Liver (tissue), 9 donors: ENCODE results near the gene SLC5A5. TPM values are rescaled to one million over a fixed set of nuclear protein-coding genes. Genes with fewer than 3 reads are reported as not detected.

Experiments used
- DNase-seq: peaks from one replicate; pipeline ENCODE4 v3.0.0-alpha.2; 2017; ENCODE audit warnings: low spot score
- H3K27ac ChIP-seq, 2 donors: one replicate each; pipeline ENCODE4 v1.7.0; 2013; ENCODE audit warnings: inconsistent platforms in 2 of 2, low read length in 2 of 2, control low read depth in 1 of 2, low read depth in 1 of 2, mild to moderate bottlenecking in 1 of 2
- H3K27me3 ChIP-seq, 4 donors: one replicate each; pipeline versions ENCODE4 v1.6.1 to v1.7.0; 2013; ENCODE audit warnings: low read length in 3 of 4, inconsistent platforms in 1 of 4, mild to moderate bottlenecking in 1 of 4, moderate library complexity in 1 of 4; ENCODE audit not compliant: control insufficient read depth in 4 of 4, insufficient read depth in 4 of 4
- H3K36me3 ChIP-seq, 4 donors: one replicate each; pipeline versions ENCODE4 v1.6.1 to v1.7.0; 2013; ENCODE audit warnings: low read length in 3 of 4, mild to moderate bottlenecking in 3 of 4, low read depth in 1 of 4, moderate library complexity in 1 of 4; ENCODE audit not compliant: control insufficient read depth in 4 of 4, insufficient read depth in 3 of 4
- H3K4me1 ChIP-seq, 4 donors: one replicate each; pipeline versions ENCODE4 v1.6.1 to v1.7.0; 2013; ENCODE audit warnings: low read length in 3 of 4, mild to moderate bottlenecking in 3 of 4, moderate library complexity in 1 of 4; ENCODE audit not compliant: control insufficient read depth in 4 of 4, insufficient read depth in 4 of 4
- H3K4me3 ChIP-seq, 3 donors: one replicate each; pipeline versions ENCODE4 v1.6.1 to v1.7.0; 2013; ENCODE audit warnings: low read length in 3 of 3, control low read depth in 1 of 3, low read depth in 1 of 3, mild to moderate bottlenecking in 1 of 3
- H3K9ac ChIP-seq, 2 donors: one replicate each; pipeline ENCODE4 v1.7.0; 2013; ENCODE audit warnings: low read length in 2 of 2, mild to moderate bottlenecking in 2 of 2, moderate library complexity in 2 of 2, control low read depth in 1 of 2, low read depth in 1 of 2
- H3K9me3 ChIP-seq, 4 donors: one replicate each; pipeline versions ENCODE4 v1.6.1 to v1.7.0; 2013; ENCODE audit warnings: low read length in 3 of 4; ENCODE audit not compliant: control insufficient read depth in 4 of 4
- EGR1 ChIP-seq, 2 donors: IDR thresholded peaks; 2 replicates each; pipeline ENCODE4 v1.6.1; 2016 to 2018; ENCODE audit warnings: antibody characterized with exemption in 2 of 2, low read depth in 2 of 2
- FOXA1 ChIP-seq: IDR thresholded peaks from 2 replicates; pipeline ENCODE4 v1.6.1; 2016; ENCODE audit warnings: antibody characterized with exemption
- FOXA2 ChIP-seq: IDR thresholded peaks from 2 replicates; pipeline ENCODE4 v1.6.1; 2016; ENCODE audit warnings: antibody characterized with exemption
- GABPA ChIP-seq, 2 donors: IDR thresholded peaks in 1 of 2; conservative IDR thresholded peaks in 1 of 2; 2 replicates each; pipeline ENCODE4 v1.6.1; 2016; ENCODE audit warnings: antibody characterized with exemption in 2 of 2, mild to moderate bottlenecking in 1 of 2, moderate library complexity in 1 of 2
- HNF4A ChIP-seq, 2 donors: conservative IDR thresholded peaks; 2 replicates each; pipeline ENCODE4 v1.6.1; 2016; ENCODE audit warnings: antibody characterized with exemption in 2 of 2, mild to moderate bottlenecking in 2 of 2
- HNF4G ChIP-seq: IDR thresholded peaks from 2 replicates; pipeline ENCODE4 v1.6.1; 2016; ENCODE audit warnings: antibody characterized with exemption
- NR2F2 ChIP-seq: IDR thresholded peaks from 2 replicates; pipeline ENCODE4 v1.6.1; 2016; ENCODE audit warnings: antibody characterized with exemption
- RAD21 ChIP-seq, 2 donors: IDR thresholded peaks; 2 replicates each; pipeline ENCODE4 v1.6.1; 2016; ENCODE audit warnings: antibody characterized with exemption in 2 of 2, mild to moderate bottlenecking in 2 of 2
- RXRA ChIP-seq, 2 donors: IDR thresholded peaks; 2 replicates each; pipeline ENCODE4 v1.6.1; 2017 to 2018; ENCODE audit warnings: antibody characterized with exemption in 2 of 2, mild to moderate bottlenecking in 1 of 2
- SP1 ChIP-seq: IDR thresholded peaks from 2 replicates; pipeline ENCODE4 v1.6.1; 2018; ENCODE audit warnings: antibody characterized with exemption, mild to moderate bottlenecking
- YY1 ChIP-seq: IDR thresholded peaks from 2 replicates; pipeline ENCODE4 v1.6.1; 2016; ENCODE audit warnings: antibody characterized with exemption, mild to moderate bottlenecking
- WGBS: extraction: QIAGEN DNeasy Blood & Tissue Kit; methylation state at CpG from one replicate; pipeline ENCODE4 v1.1.7; 2013; 5-methylcytosine and 5-hydroxymethylcytosine counted together
- polyA plus RNA-seq, 2 donors: library from polyadenylated mRNA; stranded (reverse) in 1 of 2; unstranded in 1 of 2; fragments of 200-250 nt in 1 of 2; fragments of >200 nt in 1 of 2; fragmentation: Nextera tagmentation in 1 of 2; extraction: Ambion mirVana in 1 of 2; gene quantifications; one replicate each; pipeline versions ENCODE4 v1.2.1 to v1.2.3, GENCODE V29; 2013 to 2015
- total RNA-seq, 2 donors: library from RNA; depleted of rRNA; stranded (reverse); fragments of >200 nt; gene quantifications; one replicate each; pipeline ENCODE4 v1.2.3, GENCODE V29; 2014
- TF ChIP-seq, protein P1 (sequence below): IDR thresholded peaks from 2 replicates; pipeline ENCODE4 v1.6.1; 2016; ENCODE audit warnings: antibody characterized with exemption
- TF ChIP-seq, protein P2 (sequence below): IDR thresholded peaks from 2 replicates; pipeline ENCODE4 v1.6.1; 2016; ENCODE audit warnings: antibody characterized with exemption
- TF ChIP-seq, protein P3 (sequence below): IDR thresholded peaks from 2 replicates; pipeline ENCODE4 v1.6.1; 2016; ENCODE audit warnings: antibody characterized with exemption, mild to moderate bottlenecking
- TF ChIP-seq, protein P4 (sequence below): fragments of 150-350 bp; IDR thresholded peaks from 2 replicates; pipeline ENCODE4 v1.5.1; 2017; ENCODE audit warnings: improper control_type of control experiment, low read depth, low read length; ENCODE audit not compliant: missing input control
- donor health status: healthy.
- donor health status: healthy.
- donor health status: healthy.
- donor health status: healthy.
- donor health status: healthy.

SLC5A5 gene
- total and polyA plus RNA-seq, 4 donors = 0.09 TPM; not detected in 3

DNA sequence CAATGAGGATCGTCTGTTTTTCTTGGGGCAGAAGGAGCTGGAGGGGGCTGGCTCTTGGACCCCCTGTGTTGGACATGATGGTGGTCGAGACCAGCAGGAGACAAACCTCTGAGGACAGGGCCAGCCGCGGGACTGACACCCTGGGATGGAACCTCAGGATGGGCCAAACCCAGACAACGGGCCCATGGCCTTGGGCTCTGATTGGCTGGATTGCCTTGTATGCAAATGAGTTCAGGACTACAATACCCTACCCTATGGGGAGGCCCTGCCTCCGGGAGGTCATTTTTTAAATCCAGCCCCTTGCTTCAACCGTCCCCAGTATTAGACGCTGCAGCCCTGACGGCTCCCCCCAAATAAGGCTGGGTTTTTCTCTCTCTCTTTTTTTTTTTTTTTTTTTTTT is 22.0 kb downstream of the SLC5A5 start:
- Histone ChIP-seq H3K27ac (no peak overlapping the region), H3K4me1 (no peaks in the 10 kb centered on the region), H3K9me3 (no peaks in the 10 kb centered on the region), H3K36me3 (no peaks in the 10 kb centered on the region), H3K27me3 (peaks cover 0 to 3% (median 0%) of the 10 kb centered on the region in 4 donors), H3K9ac (no peak overlapping the region), H3K4me3 (no peak overlapping the region)
- WGBS = 74% methylated on average over 9 of the region's 9 CpGs
- TF ChIP-seq, protein P1, sequence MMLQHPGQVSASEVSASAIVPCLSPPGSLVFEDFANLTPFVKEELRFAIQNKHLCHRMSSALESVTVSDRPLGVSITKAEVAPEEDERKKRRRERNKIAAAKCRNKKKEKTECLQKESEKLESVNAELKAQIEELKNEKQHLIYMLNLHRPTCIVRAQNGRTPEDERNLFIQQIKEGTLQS = no peak
- no peak for DNase-seq

DNA sequence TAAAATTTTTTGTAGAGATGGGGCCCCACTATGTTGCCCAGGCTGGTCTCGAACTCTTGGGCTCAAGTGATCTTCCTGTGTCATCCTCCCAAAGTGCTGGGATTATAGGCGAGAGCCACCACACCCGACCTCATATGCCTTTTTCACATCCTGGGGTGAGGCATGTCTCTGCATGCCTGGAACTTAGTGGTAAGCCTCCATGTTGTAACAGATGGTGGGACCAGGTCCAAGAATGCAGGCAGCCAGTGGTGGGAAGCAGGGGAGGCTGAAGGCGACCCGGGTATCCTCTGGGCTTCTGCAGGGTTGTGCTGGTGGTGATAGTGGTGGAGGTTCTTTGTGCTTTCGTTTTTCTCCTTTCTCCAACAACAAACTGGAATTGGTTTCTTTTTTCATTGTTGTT is 31.0 kb downstream of the SLC5A5 start:
- no peak for TF ChIP-seq HNF4G
- TF ChIP-seq, protein P2, sequence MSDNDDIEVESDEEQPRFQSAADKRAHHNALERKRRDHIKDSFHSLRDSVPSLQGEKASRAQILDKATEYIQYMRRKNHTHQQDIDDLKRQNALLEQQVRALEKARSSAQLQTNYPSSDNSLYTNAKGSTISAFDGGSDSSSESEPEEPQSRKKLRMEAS = no peak
- H3K4me1 ChIP-seq = no peaks in the 10 kb centered on the region
- H3K36me3 ChIP-seq = no peaks in the 10 kb centered on the region
- H3K27me3 ChIP-seq = no peaks in the 10 kb centered on the region
- no peak for DNase-seq
- WGBS = 64% methylated on average over 6 of the region's 6 CpGs
- no peak overlapping the region for H3K9ac ChIP-seq
- no peaks in the 10 kb centered on the region for H3K9me3 ChIP-seq
- H3K4me3 ChIP-seq = no peak overlapping the region
- no peak overlapping the region for H3K27ac ChIP-seq

DNA sequence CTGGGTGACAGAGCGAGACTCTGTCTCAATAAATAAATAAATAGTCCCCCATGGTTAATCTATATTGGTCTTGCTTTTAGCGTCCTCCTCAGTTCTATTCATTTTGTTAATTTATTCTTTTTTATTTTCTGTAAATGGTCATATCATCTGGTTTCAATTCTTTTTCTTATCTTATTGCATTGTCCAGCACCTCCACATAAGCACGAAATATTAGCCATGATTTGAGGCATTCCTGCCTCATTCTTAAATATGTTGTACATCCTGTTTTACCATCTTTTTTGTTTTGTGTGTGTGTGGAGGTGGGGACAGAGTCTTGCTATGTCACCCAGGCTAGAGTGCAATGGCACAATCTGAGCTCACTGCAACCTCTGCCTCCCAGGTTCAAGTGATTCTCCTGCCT is 36.5 kb downstream of the SLC5A5 start:
- H3K27ac ChIP-seq = no peak overlapping the region
- H3K4me3 ChIP-seq = no peak overlapping the region
- no peak for DNase-seq
- 83% methylated on average over 3 of the region's 3 CpGs for WGBS
- peaks cover 0 to 3% (median 0%) of the 10 kb centered on the region in 4 donors for H3K27me3 ChIP-seq
- H3K36me3 ChIP-seq = no peaks in the 10 kb centered on the region
- no peak overlapping the region for H3K9ac ChIP-seq
- no peaks in the 10 kb centered on the region for H3K4me1 ChIP-seq
- no peak for TF ChIP-seq YY1
- no peak for TF ChIP-seq RXRA (IDR thresholded peaks at IDR 0.05)
- no peak for TF ChIP-seq EGR1 (IDR thresholded peaks at IDR 0.05; ENCODE audit: low read depth in 2 of 2)
- TF ChIP-seq, protein P1 = no peak
- TF ChIP-seq SP1 = no peak
- TF ChIP-seq, protein P3, sequence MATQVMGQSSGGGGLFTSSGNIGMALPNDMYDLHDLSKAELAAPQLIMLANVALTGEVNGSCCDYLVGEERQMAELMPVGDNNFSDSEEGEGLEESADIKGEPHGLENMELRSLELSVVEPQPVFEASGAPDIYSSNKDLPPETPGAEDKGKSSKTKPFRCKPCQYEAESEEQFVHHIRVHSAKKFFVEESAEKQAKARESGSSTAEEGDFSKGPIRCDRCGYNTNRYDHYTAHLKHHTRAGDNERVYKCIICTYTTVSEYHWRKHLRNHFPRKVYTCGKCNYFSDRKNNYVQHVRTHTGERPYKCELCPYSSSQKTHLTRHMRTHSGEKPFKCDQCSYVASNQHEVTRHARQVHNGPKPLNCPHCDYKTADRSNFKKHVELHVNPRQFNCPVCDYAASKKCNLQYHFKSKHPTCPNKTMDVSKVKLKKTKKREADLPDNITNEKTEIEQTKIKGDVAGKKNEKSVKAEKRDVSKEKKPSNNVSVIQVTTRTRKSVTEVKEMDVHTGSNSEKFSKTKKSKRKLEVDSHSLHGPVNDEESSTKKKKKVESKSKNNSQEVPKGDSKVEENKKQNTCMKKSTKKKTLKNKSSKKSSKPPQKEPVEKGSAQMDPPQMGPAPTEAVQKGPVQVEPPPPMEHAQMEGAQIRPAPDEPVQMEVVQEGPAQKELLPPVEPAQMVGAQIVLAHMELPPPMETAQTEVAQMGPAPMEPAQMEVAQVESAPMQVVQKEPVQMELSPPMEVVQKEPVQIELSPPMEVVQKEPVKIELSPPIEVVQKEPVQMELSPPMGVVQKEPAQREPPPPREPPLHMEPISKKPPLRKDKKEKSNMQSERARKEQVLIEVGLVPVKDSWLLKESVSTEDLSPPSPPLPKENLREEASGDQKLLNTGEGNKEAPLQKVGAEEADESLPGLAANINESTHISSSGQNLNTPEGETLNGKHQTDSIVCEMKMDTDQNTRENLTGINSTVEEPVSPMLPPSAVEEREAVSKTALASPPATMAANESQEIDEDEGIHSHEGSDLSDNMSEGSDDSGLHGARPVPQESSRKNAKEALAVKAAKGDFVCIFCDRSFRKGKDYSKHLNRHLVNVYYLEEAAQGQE = no peak
- TF ChIP-seq RAD21 (IDR thresholded peaks at IDR 0.05) = no peak
- no peak for TF ChIP-seq FOXA1
- TF ChIP-seq, protein P4, sequence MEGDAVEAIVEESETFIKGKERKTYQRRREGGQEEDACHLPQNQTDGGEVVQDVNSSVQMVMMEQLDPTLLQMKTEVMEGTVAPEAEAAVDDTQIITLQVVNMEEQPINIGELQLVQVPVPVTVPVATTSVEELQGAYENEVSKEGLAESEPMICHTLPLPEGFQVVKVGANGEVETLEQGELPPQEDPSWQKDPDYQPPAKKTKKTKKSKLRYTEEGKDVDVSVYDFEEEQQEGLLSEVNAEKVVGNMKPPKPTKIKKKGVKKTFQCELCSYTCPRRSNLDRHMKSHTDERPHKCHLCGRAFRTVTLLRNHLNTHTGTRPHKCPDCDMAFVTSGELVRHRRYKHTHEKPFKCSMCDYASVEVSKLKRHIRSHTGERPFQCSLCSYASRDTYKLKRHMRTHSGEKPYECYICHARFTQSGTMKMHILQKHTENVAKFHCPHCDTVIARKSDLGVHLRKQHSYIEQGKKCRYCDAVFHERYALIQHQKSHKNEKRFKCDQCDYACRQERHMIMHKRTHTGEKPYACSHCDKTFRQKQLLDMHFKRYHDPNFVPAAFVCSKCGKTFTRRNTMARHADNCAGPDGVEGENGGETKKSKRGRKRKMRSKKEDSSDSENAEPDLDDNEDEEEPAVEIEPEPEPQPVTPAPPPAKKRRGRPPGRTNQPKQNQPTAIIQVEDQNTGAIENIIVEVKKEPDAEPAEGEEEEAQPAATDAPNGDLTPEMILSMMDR = no peak
- no peak for TF ChIP-seq GABPA (IDR thresholded peaks at IDR 0.05 in 1 of 2, conservative IDR thresholded peaks at IDR 0.05 in 1 of 2)
- TF ChIP-seq HNF4A (conservative IDR thresholded peaks at IDR 0.05) = no peak
- no peak for TF ChIP-seq NR2F2
- TF ChIP-seq FOXA2 = no peak
- TF ChIP-seq, protein P2 = no peak
- no peak for TF ChIP-seq HNF4G
- H3K9me3 ChIP-seq = peaks cover 0 to 5% (median 2%) of the 10 kb centered on the region in 4 donors
